B cell (primary cell): ENCODE results near the gene SMIM3. TPM values are rescaled to one million over a fixed set of nuclear protein-coding genes. Genes with fewer than 3 reads are reported as not detected.

Experiments
- ATAC-seq: fragments of 200-7000 bp; cut with Tn5 transposase; one replicate; pipeline ENCODE4 v1.10.0; 2021; ENCODE audit warnings: low read depth, mild to moderate bottlenecking, moderate number of reproducible peaks, moderate library complexity
- CTCF ChIA-PET: fragments of 350-600 bp; sonication (Branson Sonifier 250); formaldehyde crosslinking; loops from one replicate; lab custom pipeline; 2021; ENCODE audit warnings: antibody characterized with exemption, inconsistent platforms; lab: Charles Lee
- POLR2A ChIA-PET: fragments of 350-600 bp; sonication (Branson Sonifier 250); formaldehyde crosslinking; loops from one replicate; lab custom pipeline; 2021; ENCODE audit warnings: antibody characterized with exemption; lab: Charles Lee
- DNase-seq: peaks from one replicate; pipeline ENCODE4 v3.0.0; 2013
- H2AFZ ChIP-seq: 2 replicates; pipeline ENCODE4 v1.6.1; 2012; ENCODE audit warnings: mild to moderate bottlenecking, low read depth, low read length; ENCODE audit not compliant: insufficient read depth, poor library complexity, severe bottlenecking
- H3K27ac ChIP-seq, 2 donors: 1 replicate in 1 of 2; 2 replicates in 1 of 2; pipeline ENCODE4 v1.5.1; 2012 to 2013; ENCODE audit warnings: low read length in 2 of 2, mild to moderate bottlenecking in 2 of 2, moderate library complexity in 1 of 2
- H3K27me3 ChIP-seq, 4 experiments: fragments of 200-600 bp in 1 of 4; sonication (generic) in 1 of 4; replicated peaks in 1 of 4; 1 replicate in 2 of 4; 2 replicates in 2 of 4; pipeline versions ENCODE4 v1.6.1 to v1.7.0; 2013 to 2016; ENCODE audit warnings: low read length in 3 of 4, mild to moderate bottlenecking in 2 of 4, mixed read lengths in 1 of 4, moderate library complexity in 1 of 4; ENCODE audit not compliant: insufficient read depth in 4 of 4, control insufficient read depth in 3 of 4; ENCODE audit errors: control extremely low read depth in 1 of 4
- H3K36me3 ChIP-seq, 2 experiments: replicated peaks in 1 of 2; 1 replicate in 1 of 2; 2 replicates in 1 of 2; pipeline versions ENCODE4 v1.6.1 to v1.7.1; 2013; ENCODE audit warnings: low read length in 1 of 2; ENCODE audit not compliant: insufficient read depth in 2 of 2, control insufficient read depth in 1 of 2; ENCODE audit errors: control extremely low read depth in 1 of 2, extremely low read depth in 1 of 2
- H3K4me1 ChIP-seq, 2 donors: fragments of 200-600 bp in 1 of 2; sonication (generic) in 1 of 2; 1 replicate in 1 of 2; 2 replicates in 1 of 2; pipeline versions ENCODE4 v1.5.1 to v1.6.1; 2013 to 2017; ENCODE audit warnings: low read length in 2 of 2; ENCODE audit not compliant: control insufficient read depth in 2 of 2, insufficient read depth in 2 of 2
- H3K4me2 ChIP-seq: replicated peaks from 2 replicates; pipeline ENCODE3; 2012; ENCODE audit warnings: mild to moderate bottlenecking, low read depth, low read length; ENCODE audit not compliant: poor library complexity, severe bottlenecking
- H3K4me3 ChIP-seq, 5 experiments: fragments of 200-600 bp in 1 of 5; sonication (generic) in 1 of 5; 1 replicate in 3 of 5; 2 replicates in 2 of 5; pipeline versions ENCODE4 v1.5.1 to v1.7.0; 2011 to 2016; ENCODE audit warnings: low read length in 4 of 5, mild to moderate bottlenecking in 4 of 5, low read depth in 2 of 5, control low read depth in 1 of 5, moderate library complexity in 1 of 5; ENCODE audit not compliant: insufficient read depth in 1 of 5; ENCODE audit errors: control extremely low read depth in 1 of 5, extremely low read depth in 1 of 5
- H3K79me2 ChIP-seq: fragments of 200-600 bp; sonication (generic); one replicate; pipeline ENCODE4 v1.6.0; 2016; ENCODE audit warnings: low read length; ENCODE audit not compliant: control insufficient read depth, insufficient read depth
- H3K9ac ChIP-seq: fragments of 200-600 bp; sonication (generic); 2 replicates; pipeline ENCODE4 v1.6.1; 2017; ENCODE audit warnings: mild to moderate bottlenecking, low read length, moderate library complexity
- H3K9me3 ChIP-seq, 3 donors: one replicate each; pipeline versions ENCODE4 v1.6.1 to v1.7.1; 2013; ENCODE audit warnings: low read length in 2 of 3; ENCODE audit not compliant: control insufficient read depth in 2 of 3, insufficient read depth in 1 of 3; ENCODE audit errors: control extremely low read depth in 1 of 3
- H4K20me1 ChIP-seq: 2 replicates; pipeline ENCODE4 v1.6.0; 2012; ENCODE audit warnings: mild to moderate bottlenecking, low read length; ENCODE audit not compliant: insufficient read depth, control insufficient read depth, poor library complexity, severe bottlenecking
- H3K27ac Mint-ChIP-seq: one replicate; pipeline ENCODE4 v1.8.0; 2021; ENCODE audit warnings: mixed read lengths
- H3K27me3 Mint-ChIP-seq: one replicate; pipeline ENCODE4 v1.8.0; 2021; ENCODE audit warnings: mixed read lengths
- H3K4me1 Mint-ChIP-seq: one replicate; pipeline ENCODE4 v1.8.0; 2021; ENCODE audit warnings: mixed read lengths
- H3K4me3 Mint-ChIP-seq: one replicate; pipeline ENCODE4 v1.8.0; 2021; ENCODE audit warnings: mixed read lengths
- H3K9me3 Mint-ChIP-seq: one replicate; pipeline ENCODE4 v1.8.0; 2022; ENCODE audit warnings: mixed read lengths; ENCODE audit not compliant: insufficient read depth
- CTCF ChIP-seq: fragments of 200-600 bp; IDR thresholded peaks from one replicate; pipeline ENCODE4 v1.8.0; 2022; ENCODE audit warnings: antibody characterized with exemption, mild to moderate bottlenecking
- EZH2 ChIP-seq: IDR thresholded peaks from 2 replicates; pipeline ENCODE4 v1.6.1; 2012; ENCODE audit warnings: borderline replicate concordance, low read depth, mild to moderate bottlenecking, moderate library complexity, low read length; ENCODE audit not compliant: insufficient read depth, poor library complexity, severe bottlenecking
- WGBS: methylation state at CpG from one replicate; pipeline ENCODE4 v1.1.5; 2013; ENCODE audit warnings: missing lambda C conversion rate; ENCODE audit not compliant: insufficient coverage; 5-methylcytosine and 5-hydroxymethylcytosine counted together
- intact Hi-C: fragments of 100-400 bp; cut with micrococcal nuclease; formaldehyde crosslinking; loops from one replicate; pipeline ENCODE4 v1.10.0; 2022
- polyA plus RNA-seq: library from polyadenylated mRNA; depleted of rRNA; stranded (reverse); fragments of >200 nt; gene quantifications from 2 replicates; pipeline ENCODE4 v1.2.3, GENCODE V29; 2012
- total RNA-seq, 2 donors: library from RNA; stranded (reverse); fragments of 120-200 nt in 1 of 2; gene quantifications; 1 replicate in 1 of 2; 2 replicates in 1 of 2; pipeline versions ENCODE4 v1.2.3 to v1.2.4, GENCODE V29; 2013 to 2022

SMIM3 gene
- total and polyA plus RNA-seq, 2 donors (not counting 1 experiment from before 2014, with no cell fraction given), result 0.37 TPM; not detected in 1

DNA sequence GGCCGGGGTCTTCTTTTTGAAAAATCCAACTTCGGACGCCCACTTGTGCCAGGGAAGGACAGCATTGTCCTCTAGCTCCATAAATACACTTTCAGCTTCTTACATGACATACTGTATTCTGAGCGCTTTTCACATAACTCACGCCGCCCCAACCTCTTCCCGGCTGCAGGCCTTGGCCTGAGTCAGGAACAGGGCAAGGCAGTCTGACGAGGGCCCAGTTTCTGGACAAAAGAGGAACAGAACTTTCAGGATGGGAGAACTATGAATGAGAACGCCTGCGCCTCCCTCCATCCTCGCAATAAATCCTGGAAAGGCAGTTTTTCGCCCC lies 20.4 kb upstream of the SMIM3 start:
- no peak for ATAC-seq
- Histone ChIP-seq H3K4me3 (peak overlapping the region; percentile 81 to 95 (median 85)), H3K79me2 (peaks cover 48% of the 10 kb centered on the region), H3K9ac (peak overlapping the region; percentile 82), H4K20me1 (peaks cover 6% of the 10 kb centered on the region), H3K4me1 (peaks cover 15 to 20% of the 10 kb centered on the region in 2 donors), H3K27ac (peak overlapping the region; percentile 91 to 93), H3K4me2 (peak overlapping the region; percentile 85), H3K36me3 (peaks cover 12 to 34% of the 10 kb centered on the region in 2 experiments), H3K27me3 (peaks cover 0 to 2% (median 0%) of the 10 kb centered on the region in 4 experiments), H2AFZ (peak overlapping the region; percentile 94), H3K9me3 (no peaks in the 10 kb centered on the region)
- intact Hi-C loops, result loop anchor here (1.0 to 5.0 kb wide), 6 partner anchors 89 to 1206 kb away; partner anchors contain the start of genes CSNK1A1, GM2A, IRGM and RPS14
- TF ChIP-seq CTCF, result no peak
- no peak for TF ChIP-seq EZH2
- no peak overlapping the region for H3K4me3 Mint-ChIP-seq
- POLR2A ChIA-PET, result interaction anchor here (2.0 kb wide), 1 partner anchor 57 kb away, joined by 11 read pairs; the partner anchor contains the start of gene RBM22
- no peaks in the 10 kb centered on the region for H3K9me3 Mint-ChIP-seq
- peaks cover 25% of the 10 kb centered on the region for H3K4me1 Mint-ChIP-seq
- DNase-seq, result no peak
- 3% methylated on average over 11 of the region's 12 CpGs for WGBS
- H3K27me3 Mint-ChIP-seq, result peaks cover 3% of the 10 kb centered on the region
- H3K27ac Mint-ChIP-seq, result no peak overlapping the region
- CTCF ChIA-PET, result interaction anchor here (1.9 to 3.4 kb wide), 2 partner anchors 58 to 89 kb away, joined by 6 to 15 read pairs; partner anchors contain the start of genes IRGM and RBM22
